Stimulated activated naive CD8-positive, alpha-beta T cell treated with anti-CD3 and anti-CD28 coated beads, Interleukin-15, Interleukin-2, amounts not matched to agents 100 U/mL and 50 U/mL, for 24 hours (primary cell): ENCODE results near the gene ITPKB.
"Not testable (repeated sequence)": the region's sequence is repeated elsewhere in the genome, so short reads cannot be mapped to it uniquely, and the experiment has no call there.

Experiments used
- ATAC-seq: fragments of 150-1000 bp; cut with Tn5 transposase; one replicate; pipeline ENCODE4 v1.10.0; 2021
- DNase-seq: peaks from one replicate; pipeline ENCODE4 v3.0.0; 2021

The ITPKB gene

DNA sequence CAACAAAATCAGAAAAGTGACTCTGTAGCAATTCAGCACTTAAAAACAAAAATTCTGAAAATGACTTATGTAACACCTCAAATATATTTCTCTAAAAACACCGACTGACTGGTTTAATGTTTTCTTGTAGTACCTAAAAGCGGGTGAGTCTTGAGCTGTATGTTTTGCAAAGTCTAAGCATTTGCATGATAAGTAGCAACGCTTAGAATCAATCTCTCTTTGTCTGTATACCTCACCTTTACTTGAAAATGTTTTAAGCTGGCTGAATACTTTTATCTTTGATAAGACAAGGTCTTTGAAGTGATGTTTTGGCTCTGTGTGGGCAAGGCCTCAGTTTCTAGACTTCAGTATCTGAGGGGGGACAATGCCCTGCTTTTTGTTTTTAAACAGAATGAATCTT lies 8.2 kb downstream of the ITPKB start:
- DNase-seq (no peak), ATAC-seq (no peak)

DNA sequence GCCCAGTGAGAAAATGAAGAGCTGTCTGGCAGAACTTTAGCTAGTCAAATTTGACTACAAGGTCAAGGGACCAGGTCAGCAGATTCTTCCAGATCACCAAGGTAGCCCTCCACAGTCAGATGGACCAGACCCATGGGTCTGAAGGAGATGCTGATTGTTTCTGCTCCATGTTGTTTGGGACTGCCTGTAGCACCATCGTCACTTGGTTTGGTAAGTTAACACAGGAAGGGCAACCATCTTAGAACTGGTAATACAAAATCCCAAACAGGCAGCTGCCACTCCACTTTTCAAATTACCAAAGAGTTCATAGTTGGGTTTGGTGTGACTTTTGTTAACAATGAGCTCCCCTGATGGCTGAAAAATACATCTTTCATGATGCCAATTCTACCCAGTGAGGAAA lies 9.0 kb downstream of the ITPKB start:
- DNase-seq (no peak), ATAC-seq (no peak)

DNA sequence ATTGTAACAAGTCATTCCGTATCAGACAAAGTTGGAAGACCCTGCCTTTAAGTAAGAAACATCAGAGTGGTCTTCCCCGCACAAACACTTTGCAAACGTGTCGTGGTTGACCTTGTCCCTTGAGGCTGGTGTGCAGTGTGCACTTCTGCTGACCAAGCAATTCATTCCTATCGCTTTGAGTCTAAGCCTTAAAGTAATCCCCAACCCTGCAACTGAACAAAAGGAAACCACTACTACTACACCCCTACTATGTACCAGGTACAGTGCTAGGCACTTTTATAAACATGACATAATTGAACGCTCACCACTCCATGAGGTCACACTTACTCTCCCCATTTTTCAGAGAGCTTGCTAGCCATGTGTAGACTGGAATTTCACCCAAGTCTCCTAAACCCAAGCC lies 10.6 kb downstream of the ITPKB start:
- DNase-seq, result no peak
- no peak for ATAC-seq

DNA sequence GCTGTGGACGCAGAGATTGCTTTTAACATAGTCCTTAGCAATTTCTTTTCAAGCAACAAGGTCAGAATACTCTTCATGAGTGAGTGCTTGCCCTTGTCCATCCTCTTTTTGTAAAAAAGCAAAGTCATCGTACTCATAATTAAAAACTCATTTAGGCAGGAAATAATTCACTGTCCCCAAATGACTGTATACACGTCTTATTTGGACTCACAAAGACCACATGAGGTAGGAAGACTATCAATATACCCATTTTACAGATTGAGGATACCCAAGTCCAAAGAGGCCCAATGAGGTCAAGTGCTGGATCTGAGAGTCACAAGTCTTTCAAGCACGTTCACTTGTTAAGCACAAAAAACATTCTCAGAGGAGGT lies 13.2 kb downstream of the ITPKB start:
- ATAC-seq (no peak), DNase-seq (no peak)

DNA sequence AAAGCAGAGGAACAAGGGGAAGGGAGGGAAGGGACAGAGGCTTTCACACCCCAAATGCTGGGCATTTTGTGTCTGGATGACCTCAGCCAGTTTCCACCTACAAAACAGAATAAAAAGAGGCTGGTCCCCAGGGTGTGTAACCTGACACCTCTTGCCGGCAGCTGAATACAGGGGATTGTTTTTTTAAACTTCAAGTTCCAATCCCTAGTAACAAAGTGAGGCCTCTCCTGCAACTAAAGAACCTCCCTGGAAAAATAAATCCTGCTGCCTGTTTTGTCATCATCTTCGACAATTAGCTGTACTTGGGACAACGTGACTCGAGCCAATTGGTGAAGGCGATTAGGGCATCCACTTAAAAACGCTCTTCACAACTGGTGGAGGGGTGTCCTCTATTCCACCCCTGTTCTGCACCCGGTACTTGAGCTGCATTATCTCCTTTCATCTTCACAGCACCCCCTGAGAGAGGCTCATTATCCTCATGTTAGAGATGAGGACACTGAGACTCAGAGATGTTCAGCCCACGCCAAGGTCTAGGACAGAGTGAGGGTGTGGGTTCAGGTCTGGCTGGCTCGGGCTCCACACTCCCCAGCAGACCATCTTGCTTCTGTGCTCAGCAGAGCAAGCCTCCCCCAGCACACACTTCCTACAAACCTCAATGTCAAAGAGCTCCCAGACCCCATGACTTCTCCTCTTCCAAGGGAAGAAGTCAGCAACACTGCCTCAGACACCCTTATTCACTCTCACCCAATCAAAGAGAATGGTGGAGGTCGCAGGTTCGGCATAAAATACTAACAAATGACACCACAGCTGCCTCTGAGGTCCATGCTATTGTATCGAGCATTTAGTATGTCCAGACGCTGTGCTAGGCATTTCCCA lies 15.2 kb downstream of the ITPKB start:
- ATAC-seq (peak; percentile 26), DNase-seq (no peak)

DNA sequence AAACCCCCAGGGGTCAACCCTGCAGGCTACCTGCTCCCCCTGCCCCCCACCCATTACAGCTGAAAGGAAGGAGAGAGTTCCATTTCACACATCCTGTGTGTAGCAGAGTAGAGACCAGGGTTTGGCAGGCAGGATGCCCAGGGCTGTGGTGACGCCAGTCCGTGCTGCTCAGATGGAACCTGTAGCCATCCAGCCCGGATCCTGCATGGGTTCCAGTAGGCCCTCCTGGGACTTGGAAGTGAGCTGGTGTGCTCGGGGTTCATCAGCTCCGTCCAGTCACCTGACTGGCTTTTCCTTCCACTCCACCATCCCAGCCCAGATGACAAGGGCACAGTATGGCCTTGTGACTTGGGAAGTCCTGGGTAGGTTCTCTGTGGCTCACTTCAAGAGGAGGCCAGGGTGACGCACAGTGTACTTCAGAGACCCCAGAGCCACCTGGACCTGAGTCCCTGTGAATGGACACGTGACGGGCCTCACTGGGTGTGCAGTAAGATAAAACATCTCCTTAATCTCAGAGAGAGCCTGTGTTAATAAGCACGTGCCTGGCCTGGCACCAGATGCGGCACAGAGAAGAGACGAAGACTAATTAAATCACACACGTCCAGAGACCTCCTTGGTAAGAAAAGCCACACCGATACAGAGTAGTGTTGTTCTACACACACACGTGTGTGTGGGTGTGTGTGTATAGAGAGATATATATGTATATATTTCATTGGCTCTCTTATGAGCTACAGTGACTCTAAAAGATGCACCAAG lies 16.0 kb downstream of the ITPKB start:
- ATAC-seq (no peak), DNase-seq (peak; percentile 44)

DNA sequence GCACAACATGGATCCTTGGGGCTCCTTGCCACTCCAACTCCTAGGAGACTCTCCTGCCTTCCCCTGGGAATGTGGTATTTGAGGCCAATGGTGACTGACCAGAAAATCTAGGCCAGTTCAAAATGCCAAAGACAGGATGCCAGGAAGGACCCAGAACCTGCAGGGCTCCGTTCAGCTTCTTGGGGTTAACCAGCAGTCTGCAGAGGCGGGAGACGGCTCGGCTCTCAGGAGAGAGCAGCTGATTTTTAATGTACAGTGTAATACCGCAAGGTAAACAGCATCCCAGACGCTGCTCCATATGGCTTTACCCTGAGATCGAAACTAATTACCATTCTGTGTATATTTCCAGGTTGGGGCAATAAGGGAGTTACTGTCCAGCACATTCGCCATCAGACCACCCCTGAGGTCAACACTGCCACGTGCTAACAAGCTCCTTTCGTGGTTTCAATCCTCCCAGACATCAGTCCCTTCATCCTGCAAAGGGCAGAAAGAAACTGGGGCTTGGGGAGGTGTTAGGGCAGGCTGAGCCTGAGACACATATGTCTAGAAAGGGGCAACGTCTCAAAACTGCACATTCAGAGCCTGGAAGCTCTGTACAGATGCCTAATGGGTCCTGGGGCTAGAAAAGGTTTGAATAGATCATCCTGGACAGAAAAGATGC lies 16.7 kb downstream of the ITPKB start:
- ATAC-seq (no peak), DNase-seq (no peak)

DNA sequence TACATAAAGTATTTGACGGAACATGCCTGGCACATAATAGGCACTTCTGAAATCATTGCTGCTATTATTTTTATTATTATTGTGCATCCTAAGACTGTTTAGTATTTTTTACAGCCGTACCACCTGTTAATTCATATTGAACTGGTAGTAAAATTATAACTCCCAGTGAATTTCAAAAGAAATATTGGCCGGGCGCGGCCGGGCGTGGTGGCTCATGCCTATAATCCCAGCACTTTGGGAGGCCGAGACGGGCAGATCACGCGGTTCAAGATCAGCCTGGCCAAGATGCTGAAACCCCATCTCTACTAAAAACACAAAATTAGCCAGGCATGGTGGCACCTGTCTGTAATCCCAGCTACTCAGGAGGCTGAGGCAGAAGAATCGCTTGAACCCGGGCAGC lies 18.5 kb downstream of the ITPKB start:
- ATAC-seq, DNase-seq: not testable (repeated sequence)

DNA sequence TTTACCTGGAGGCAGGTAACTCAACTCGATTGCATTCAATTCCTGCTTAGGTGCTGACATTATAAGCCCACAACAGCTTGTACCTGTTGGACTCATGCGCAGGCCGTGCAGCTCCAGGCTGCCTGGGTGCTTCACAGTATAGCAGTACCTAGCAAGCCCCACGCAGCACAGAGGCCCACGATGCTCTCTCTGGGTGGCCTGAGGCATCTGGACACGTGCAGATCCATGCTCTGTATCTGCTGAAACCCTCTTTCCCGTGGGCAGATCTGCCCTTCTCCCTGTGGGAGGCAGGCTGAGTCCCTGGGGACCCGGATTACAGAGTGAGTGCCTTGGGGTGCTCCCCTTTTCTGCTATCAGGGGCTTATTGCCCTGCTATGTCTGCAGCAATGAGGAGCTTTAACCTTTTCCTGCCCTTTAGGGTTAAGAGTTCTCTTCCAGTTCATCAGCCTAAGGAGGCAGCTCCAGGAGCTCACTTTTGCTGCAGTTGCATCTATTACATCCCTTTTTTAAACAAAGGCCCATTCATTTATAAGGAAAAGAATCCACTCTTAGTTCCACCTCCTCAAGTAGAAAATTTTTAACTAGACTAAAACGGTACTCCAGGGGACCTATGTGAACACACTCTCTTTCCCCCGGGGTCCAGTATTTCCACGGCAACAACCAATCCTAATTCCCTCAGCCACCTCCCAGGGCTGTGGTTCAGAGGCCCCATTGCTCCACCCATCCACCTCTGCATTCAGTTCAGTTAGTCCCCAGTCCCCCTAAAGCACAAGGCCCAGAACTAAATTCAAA lies 19.3 kb downstream of the ITPKB start:
- no peak for DNase-seq
- no peak for ATAC-seq

DNA sequence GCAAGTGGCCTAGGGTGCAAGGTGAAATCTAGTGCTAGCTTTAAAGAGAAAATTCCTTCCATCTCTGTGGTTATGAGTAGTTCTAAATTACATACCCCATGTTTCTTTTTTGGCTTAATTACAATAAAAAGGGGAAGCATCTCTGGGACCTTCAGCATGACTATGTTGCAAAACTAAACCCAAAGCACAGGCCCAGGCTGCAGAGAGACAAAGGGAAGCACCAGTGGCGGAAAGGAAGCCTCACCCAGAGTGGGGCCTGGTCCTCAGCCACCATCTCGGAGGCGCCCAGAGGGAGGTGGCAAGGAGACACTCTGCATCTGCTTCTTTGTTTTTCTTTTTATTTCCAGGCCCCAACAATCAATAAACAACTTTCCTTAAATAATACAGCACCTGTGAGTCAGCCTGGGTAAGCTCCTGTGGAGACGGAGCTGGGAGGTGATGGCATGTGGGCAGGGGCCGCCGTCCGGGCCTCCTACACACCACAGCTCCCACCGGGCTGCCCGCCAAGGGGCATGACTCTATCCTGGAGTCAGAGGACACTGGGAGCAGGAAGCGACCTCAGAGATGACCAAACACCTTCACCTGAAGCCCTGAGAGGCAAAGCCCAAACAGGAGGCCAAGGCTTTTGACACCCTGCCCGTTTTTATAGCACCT lies 21.7 kb downstream of the ITPKB start:
- ATAC-seq (peak; percentile 51), DNase-seq (no peak)

DNA sequence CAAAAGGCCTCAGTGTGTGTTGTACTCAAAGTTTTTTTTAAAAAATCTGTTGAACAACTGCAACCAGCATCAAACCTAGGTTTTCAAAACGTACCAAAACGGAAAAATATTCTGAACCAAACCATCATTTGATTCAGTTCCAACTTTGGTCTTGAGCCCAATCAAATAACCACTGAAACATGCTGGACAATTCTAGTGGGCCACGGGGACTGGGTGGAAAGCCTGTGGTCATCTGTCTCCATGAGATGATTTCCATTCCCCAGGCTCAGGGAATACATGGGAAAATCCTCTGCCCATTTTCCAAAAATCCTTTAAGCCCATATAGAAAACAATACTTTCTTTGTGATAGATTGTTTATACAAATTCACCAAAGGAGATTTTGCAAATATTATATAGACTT lies 22.5 kb downstream of the ITPKB start:
- DNase-seq, result no peak
- no peak for ATAC-seq

DNA sequence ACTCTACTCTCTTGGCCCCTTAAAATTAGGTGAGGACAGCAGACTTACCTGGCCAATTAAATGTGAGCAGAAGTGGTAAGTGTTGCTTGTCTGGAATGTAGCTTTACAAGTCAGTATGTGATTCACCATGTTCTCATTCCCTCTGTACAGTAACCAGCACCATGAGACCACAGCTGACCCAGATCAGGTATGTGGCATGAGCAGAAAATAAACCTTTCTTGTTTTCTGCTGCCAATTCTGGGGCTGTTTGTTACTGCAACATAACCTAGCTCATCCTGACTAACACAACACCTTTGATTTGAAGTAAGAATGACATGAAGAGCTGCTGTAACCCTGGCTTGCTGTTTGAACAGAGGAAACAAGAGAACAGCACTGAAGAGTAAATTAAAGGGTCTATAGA lies 24.9 kb downstream of the ITPKB start:
- no peak for DNase-seq
- ATAC-seq, result no peak

DNA sequence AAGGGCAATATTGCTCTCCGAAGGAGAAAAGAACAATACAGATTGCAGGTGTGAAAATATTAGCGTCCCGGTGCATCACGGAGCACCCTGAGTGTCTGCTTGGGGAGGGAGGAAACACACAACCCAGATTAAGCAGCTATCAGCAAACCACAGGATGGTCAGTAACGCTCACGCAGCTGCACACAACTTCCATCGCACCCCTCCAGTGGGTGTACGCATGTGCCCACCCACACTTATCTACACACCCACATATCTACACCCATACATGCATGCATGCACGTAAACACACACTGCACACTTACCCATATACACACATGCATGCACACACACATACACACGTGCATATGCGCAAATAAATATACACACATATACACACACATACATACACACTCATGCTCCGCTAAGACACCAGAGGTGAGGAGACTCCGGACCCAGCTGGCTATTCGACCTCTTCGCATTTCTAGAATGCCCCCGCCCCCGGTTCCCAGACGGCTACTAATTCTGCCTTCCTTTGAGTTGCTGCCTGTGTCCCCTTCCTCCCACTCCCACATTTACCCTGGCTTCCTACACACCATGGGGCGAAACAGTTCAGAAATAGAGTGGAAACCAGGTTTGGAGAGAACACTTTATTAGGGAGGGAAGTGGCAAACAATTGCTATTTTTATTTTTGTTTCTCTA lies 26.2 kb downstream of the ITPKB start:
- DNase-seq (no peak), ATAC-seq (no peak)

DNA sequence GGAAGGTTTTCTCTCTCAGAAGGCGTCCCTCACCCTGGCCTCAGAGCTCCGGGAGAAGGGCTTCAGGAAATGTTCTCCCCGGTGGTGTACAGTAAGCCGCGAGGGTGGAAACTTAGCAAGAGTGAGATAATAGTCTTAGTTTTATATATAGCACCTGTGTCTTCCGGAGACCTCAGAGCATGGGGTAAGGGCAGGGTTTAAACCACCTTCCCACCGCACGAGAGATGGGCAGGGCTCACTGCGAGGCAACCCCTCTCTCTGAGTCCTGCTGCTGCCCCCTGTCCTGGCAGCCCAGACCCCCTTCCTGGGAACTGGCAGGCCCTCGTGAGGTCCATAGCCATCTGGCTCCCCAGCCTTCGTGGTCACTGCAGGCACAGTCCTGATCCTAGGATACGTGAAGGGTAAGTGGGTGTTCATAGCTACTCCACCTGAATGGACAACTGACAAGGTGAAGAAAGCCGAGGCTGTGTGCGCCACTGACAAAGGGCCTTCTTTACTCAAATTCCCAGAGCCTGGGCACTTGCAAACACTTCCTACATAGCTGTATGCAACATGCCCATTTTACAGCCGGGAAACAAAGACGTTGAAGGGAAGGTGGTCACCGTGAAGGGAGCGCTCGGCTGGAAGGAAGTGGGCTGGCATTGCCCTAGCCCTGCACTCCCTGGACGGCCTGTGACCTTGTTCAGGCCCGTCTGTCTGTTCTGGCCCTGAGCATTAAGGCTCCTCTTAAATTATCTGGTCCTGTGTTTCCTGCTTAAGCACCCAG lies 26.9 kb downstream of the ITPKB start:
- ATAC-seq, result peak; percentile 72
- DNase-seq, result peak; percentile 60

DNA sequence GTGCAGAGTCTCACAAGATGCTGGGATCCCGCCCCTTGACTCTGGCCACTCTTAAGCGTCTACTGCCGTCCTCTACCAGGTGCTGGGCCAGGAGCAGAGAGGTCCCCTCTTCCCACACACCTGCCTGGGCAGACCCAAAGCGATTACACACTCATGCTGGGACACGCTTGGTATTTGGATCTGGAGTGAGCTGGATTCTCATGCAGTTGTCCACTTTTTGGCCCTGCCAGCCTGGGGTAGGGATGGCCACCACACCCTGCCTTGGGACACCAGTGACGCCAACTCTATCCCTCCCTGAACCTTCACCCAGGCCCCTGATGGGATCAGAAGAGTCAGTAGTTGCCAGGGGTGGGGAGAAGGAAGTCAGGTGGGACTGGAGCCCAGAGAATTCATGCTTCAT lies 28.6 kb downstream of the ITPKB start:
- no peak for DNase-seq

DNA sequence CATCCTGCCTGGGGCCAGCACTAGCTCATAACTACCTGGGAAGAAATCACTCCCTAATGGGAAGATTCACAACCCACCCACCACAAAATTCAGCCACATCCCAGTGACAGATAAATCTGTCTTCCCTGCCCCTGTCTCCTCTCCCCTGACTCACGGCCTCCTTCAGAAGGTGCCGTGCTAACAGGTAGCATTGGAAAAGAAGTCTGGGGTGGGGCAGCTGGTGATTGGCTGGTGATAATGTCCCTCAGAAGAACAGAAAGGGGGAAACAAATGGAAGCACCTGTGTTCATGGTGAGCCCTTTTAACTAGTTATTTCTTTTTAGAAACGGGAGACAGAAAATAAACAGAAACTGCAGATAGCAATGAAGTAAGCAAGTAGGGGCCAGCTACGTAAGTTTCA lies 29.1 kb downstream of the ITPKB start:
- ATAC-seq (no peak), DNase-seq (no peak)

More for the DNA sequence above, 28.6 kb downstream of the ITPKB start:
- no peak for ATAC-seq

DNA sequence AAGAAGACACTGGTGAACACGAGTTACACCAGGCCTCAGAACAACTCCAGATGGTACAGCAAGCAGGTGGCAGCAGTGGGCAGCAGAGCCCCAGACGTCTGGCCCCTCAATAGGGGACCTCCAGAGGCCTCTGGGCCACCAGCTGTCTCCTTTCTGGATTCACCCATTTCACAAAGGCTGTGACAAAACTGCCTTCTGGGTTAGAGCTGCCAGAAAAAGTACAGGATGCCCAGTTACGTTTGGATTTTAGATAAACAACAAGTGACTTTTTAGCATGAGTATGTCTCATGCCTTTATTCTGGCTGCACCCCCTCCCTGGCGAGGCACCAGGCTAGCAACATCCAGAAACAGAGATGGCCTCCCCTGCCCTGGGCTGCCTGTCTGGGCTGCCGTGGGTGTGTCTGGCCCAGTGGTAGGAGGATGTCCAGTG lies 30.1 kb downstream of the ITPKB start:
- DNase-seq (no peak), ATAC-seq (peak; percentile 4)

DNA sequence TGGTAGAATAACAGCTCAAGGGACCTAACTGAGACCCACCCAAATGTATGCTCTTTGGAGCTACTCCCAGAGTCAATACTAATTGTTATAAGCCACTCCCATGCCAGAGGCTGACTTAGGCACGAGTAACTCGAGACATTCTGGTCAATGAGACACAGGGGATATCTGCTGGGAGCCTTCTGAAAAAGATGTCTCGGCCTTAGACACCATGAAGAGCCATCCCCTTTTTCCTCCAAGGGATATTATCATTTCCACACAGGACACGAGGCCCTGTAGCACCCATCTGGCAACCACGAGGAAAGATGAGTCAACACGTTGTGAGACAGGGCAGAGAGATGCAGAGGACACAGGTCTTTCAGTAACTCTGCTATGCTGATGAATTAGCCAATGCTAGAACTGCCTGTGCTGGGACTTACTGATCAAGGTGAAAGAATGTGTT lies 30.7 kb downstream of the ITPKB start:
- ATAC-seq, result peak; percentile 75
- no peak for DNase-seq

DNA sequence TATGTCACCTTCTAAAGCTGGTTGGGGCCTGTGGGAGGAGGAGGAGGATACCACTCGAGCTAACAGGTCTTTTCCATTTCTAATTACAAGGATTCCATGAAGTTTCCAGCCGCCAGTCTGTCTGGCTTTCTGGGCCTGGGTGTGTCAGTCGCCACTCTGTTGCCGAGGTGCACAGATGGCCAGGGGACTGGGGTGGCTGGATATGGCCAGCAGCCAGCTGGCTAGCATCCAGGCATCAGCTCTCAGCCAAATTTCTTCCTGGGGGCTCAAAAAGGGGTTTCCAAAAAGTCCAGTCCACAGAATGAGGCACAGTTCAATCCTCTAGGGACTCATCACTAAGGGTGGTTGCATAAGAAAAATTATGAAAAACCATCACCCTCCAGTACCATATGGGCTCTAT lies 32.4 kb downstream of the ITPKB start:
- ATAC-seq, result no peak

More for the DNA sequence above, 32.4 kb downstream of the ITPKB start:
- DNase-seq, result no peak
